NCI-H2081 (cell line): ENCODE measurements around the gene ITPRID1.
A peak's percentile ranks its signal among the peaks of the same experiment; 100 is the strongest.

Experiments used
- DNase-seq, 2 experiments: peaks; one replicate each; lab custom pipeline; 2025; lab: John Stamatoyannopoulos, UW

The ITPRID1 gene

DNA sequence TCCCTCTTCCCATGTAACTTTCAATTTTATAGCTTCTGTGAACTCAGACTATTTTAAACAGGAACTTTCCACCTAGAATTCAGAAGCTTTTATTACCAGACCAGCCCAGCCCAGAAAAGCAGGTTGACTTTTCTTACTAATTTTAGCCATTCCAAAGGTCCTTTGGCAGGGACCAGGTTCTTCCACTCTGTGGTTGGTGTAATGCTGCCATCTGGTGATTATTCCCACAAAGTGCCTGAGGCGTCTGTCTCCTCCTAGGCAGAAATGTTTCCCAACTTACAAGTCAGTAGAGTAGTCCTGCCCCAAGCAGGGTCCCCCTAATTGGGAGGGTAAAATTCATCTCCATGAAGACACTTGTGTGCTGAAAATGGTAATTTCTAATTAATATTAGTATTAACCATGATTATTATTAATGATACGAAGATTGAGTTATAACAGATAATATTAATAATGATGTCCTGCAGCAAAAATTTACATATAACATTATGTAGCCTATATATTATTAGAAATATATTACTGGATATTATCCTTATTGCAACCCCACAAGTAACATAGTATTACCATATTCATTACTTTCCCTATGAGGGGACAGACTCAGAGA, 120.1 kb downstream of the ITPRID1 start:
- peak; percentile 69 to 74 for DNase-seq

DNA sequence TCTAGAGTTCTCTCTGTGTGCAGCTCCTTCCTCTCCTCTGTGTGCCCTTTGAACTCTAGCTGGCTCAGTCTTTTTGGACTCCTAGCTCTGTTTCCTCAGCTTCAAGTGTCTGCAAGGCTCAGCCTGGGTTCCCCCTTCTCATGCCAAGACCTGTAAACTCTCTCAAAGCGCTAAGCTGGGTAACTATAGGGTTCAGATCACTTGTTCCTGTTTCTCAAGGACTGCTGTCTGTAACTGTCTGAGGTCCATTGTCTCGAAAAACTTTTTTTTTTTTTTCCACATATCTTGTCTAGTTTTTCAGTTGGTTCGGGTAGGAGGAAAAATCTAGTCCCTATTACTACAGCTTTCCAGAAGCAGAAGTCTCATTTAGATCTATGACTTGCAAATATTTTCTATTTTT, 126.5 kb downstream of the ITPRID1 start:
- no peak for DNase-seq

DNA sequence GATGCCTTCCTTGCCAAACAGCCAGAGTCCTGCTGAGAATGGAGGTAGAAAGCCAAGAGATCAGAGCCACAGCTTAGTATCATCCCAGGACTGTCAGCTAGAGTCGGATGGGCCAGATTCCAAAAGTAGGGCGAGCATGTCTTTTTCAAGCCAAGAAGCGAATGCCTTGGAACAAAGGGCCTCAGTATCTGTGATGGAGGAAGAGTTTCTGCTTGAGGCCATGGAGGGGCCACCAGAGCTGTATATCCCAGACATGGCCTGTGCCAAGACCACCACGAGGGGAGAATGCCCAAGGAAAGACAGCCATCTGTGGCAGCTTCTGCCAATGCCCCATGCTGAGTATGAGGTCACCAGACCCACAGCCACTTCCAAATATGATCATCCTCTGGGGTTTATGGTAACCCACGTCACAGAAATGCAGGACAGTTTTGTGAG, 128.8 kb downstream of the ITPRID1 start:
- no peak for DNase-seq

DNA sequence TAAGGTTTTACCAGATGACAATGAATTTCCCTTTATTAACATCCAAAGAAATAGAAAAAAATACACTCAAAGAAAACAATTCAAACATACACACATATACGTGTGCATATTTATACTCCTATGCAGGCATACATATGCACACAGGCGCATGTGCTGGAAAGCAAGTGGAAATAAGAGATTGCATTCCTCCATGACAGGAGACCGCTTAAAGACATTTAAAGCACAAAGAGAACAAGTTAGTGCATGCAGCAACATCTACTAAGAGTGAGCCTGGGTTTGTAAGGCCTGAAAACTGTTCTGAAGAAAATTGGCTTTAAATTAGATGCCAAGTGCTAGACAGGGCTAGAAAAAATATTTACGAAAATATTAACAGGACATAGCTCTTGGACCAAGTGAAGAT, 133.1 kb downstream of the ITPRID1 start:
- no peak for DNase-seq

DNA sequence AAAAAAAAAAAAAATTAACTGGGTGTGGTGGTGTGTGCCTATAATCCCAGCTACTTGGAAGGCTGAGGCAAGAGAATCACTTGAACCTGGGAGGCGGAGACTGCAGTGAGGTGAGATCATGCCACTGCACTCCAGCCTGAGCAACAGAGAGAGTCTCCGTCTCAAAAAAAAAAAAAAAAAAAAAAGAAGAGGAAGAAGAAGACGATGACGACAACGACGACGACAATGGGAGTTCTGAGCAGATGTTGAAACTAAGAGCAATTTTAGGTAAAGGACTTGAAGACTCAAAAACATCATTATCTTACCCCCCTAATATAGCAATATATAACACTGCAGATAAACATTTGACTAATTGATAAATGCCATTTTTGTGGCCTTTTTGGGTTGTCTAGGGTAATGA, 133.6 kb downstream of the ITPRID1 start:
- no peak for DNase-seq

DNA sequence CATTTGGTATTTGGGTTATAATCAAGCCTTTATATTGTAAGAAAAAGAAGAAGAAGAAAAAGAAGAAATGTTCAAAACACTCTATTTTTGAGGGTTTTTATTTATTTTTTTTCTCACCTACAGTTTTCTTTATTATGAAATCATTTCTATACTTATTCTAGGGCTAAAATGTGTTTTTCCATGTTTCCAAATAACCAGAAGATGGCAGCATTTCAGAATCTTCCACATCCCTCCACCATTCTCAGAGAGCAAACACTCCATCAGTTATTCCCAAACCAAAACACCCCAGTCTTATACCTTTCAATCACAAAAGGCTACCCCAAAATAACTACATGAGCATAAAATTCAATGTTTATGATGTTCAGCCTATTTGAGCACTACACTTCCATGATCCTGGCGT, 134.4 kb downstream of the ITPRID1 start:
- DNase-seq = peak; percentile 15 to 20

DNA sequence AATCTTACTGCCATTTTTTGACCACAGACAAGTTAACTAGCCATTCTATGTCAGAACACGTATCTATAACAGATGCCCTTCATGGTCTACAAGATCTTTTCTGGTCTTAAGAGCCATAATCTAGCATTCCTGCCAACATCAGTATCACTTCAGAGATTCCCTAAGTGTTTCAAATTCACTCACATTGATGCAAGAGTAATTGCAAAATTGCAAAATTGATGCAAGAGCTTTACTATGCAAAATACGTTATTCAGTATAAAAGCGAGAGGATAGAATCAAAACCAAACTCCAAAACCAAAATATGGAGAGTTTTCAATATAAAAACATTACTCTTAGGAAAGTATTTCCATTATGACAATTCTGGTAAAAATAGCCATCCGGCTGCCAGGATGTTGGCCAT, 135.0 kb downstream of the ITPRID1 start:
- DNase-seq = no peak

DNA sequence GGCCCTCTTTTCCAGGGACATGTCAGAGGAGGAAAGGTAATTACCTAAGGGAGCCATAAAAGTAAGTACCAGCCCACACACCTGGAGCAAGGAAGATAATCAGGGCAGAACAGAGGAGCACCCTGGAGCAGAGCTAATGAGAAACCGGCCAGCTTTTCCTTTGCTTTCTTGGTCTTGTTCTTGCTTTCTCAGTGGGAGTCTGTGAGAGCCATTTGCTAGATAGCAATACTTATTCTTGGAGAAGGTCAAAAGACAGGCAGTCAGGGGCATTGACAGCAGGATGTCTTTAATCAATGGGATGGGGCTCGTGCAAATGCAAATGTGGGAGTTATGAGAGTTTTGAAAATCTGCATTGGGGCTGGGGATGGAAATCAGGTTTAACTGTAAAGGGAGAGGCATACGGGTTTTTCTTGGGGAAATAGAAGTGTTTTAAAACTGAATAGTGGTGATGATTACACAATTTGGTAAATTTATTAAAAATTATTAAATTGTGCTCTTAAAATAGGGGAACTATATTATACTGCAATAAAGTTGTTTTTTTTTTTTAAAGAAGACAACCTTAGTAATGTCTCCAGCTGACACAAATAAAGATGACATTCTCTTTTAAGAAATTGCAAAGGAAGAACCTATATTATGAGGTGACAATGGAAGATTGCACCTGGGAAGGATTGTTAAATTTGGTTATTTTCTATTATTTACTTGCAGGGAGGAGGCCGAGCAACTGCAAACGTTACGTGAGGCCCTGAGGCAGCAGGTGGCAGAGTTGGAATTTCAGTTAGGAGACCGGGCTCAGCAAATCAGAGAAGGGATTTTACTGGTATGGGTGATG, 137.6 kb downstream of the ITPRID1 start:
- no peak for DNase-seq

DNA sequence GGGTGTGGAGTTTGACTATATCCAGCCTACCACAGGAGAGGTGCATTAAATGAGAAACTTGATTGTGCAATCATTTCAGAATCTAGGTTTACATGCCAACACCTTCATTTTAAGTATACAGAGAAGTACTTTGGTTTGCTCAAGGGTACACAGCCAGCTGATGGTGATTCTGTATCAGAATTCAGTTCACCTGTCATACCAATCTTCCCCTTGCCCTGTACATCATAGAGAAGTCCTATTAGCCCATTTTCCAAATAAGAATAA, 138.1 kb downstream of the ITPRID1 start:
- no peak for DNase-seq

DNA sequence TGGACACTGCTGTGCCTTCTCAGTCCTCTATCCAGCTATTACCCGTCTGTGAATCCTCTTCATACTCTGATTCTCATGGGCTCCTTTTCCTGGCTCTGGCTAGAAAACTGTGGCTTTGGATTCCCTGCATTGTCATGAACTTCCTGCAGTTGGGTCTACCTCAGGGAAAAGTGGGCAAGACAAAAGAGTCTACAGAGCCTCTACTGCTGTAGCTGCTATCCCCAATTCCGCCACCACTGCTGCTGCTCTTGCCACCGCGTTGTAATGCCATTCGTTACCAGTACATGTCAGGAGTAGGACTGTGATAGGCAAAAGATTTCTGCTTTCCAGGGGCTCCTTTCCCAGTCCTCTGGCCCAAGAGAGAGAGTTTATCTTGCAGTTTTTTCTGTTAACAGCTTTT, 149.2 kb downstream of the ITPRID1 start:
- DNase-seq = no peak

DNA sequence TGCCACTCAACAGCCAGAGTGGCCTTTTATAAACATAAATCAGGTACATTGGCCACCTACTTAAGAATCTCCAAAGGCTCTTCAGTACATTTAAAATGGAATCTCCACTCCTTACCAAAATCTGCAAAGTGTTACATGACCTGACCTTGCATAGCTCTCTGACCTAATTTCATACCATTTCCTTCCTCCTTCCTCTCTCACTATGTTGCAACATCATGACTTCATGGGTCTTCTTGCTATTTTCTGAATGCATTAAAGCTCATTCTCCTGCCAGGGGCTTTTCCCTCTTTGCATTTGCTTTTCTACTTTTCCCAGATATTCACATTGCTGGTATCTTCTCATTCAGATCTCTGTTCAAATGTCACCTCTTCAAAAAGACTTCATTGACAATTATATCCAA, 151.0 kb downstream of the ITPRID1 start:
- DNase-seq = no peak

DNA sequence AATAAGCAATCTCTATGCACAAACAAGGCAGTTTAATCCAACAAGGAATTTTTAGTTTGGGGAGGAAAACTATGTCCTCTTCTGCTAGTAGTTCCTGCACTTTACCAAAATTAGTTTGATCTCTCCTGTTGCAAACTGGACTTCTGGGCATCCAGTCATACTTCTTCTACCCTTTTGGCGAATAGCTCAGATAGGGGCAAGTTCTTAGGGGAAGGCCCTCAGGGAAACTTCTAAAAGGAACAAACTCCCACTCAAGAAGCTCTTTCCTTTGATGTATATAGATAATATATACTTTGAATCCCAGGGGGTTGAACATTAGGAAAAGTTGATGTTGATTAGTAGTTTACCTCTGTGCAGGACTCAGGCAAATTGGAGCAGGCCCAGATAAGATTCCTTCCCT, 151.7 kb downstream of the ITPRID1 start:
- no peak for DNase-seq

DNA sequence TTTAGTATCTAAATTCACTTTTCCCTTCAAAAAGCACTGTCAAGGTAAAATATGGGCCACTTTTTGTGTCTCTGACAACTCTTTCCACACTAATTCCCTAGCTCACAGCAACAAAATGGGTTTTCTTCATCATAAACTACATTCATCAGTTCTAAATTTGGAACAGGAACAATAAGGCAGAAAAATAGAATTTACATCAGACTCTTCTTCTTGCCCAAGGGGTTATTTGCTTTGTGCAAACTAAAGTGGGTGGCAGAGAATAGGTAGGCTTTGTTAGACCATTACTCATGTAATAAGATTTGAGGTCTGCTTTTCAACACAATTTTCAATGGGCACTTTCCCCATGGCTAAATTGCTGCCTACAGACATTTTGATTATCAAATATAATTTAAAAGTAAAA, 155.6 kb downstream of the ITPRID1 start:
- DNase-seq = no peak

DNA sequence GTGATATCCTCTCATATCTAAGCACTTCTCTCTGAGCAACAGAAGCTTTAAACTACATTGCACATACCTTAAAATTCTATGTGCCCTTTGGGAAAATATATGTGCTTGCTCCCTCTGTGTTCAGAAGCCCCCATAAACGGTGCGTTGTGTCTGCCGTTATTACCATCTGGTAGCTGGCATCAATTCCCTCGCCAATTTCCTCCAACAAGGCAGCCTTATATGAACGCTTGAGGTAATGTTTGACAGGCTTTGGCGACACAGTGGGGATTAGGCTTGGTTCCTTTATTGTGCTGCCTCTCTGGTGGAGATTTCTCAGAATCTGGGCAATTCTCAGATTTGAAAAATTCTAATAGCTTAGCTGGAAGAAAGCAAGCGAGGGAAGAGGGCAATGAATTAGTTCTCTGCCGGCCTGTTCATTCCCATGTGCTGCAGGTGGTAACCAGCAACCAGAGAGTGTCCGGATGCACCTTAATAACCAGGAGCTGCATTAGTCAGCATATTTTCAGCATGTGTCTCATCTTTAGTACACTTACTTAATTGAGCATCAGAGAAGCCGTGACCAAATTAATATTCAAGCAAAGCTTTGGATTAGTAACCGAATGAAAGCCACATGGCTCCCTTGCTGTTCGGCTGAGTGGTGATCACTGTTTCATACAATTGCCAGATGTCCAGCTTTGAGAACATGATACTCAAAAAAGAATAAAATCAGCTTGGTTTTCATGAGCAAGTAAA, 165.8 kb downstream of the ITPRID1 start:
- DNase-seq = peak in 1 of 2 experiments; percentile 29

DNA sequence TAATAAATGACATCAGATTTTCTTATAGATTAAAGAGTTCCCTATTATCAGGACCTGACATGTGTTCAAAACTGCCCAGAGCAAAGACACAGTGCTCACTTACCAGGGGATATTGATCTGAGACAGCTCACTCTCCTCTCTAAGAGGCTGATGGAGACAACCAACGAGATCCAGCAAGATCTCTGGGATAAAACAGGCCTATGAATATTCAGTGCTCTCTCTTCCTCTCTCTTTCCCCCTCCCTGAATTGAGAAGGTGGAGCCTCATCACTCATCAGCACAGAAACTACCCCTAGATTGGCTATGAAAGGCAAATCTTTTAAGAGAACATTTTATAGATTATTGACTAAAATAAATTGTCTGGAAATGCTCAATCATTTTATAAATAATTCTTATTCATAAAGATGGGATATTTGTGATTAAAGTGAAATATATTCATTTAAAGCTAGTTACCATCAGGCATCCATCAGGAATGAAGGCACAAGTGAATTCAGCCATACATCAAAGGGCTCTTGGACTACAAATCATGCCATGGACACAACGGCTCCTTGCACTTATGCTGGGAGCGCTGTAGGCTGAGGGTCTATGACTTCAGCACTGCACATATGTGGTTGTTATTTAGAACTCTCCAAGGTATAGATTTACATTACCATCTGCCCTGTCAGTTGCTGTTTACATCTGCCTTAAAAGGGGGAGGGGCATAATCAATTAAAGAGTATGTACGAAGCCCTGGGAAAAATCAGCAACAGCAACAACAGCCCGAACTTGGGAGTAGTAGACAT, 169.7 kb downstream of the ITPRID1 start:
- no peak for DNase-seq

DNA sequence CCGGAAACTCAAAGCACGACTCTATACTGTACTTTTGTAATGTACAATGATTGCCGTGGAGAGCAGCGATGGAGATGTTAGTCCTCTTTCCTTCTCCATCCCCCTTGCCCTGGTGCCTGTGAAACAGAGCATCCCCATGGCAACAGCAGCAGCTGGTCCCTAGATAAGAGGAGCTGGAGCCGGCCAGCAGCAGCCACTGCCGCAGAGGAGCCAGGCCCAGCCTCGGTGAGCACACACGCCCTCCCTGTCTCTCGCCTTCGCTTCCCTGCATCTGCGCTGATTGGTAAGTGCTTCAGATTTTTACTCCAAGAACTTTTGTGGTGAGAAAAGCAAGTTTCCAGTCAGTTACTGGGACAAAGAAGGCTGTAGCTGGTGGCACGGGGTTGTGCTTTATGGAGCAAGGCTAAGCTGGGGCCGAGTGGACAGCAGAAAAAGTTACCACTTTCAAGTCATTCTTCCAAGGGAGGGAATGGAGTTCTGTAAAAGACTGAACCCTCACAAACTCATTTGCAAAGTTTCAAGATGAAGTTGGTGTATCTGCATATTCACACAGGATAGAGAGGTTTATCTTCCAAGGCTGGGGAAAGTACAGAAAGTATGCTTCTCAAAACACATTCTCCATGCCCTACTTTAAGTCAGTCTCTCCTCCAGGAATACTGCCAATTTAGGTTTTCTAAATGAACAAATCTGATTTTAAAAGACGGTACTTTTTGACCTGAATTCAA, 173.3 kb downstream of the ITPRID1 start, which contains the start of gene PPP1R17:
PPP1R17 (plus strand) TSS at position 192 of the 725 bp plus-strand sequence. CDS start 5,227 bp downstream, outside the sequence.
- no peak for DNase-seq

DNA sequence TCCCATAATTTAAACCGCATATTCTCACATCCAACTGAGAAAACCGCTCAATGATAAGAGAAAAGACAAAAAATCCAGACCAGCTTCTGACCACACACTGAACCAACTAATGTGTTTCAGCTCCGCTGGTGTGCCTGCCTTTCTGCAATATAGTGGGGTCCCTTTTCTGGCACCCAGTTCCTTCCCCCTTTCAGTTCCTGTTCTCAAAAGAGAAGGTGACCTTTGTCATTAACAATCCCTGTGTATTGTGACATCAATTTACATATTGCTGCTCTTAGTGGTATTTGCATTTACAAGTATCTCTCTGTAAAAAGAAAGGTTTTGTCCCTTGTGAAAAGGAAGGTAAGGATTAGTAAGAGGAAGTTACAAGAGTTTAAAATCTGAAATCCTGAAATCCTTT, 174.5 kb downstream of the ITPRID1 start:
- DNase-seq = no peak

DNA sequence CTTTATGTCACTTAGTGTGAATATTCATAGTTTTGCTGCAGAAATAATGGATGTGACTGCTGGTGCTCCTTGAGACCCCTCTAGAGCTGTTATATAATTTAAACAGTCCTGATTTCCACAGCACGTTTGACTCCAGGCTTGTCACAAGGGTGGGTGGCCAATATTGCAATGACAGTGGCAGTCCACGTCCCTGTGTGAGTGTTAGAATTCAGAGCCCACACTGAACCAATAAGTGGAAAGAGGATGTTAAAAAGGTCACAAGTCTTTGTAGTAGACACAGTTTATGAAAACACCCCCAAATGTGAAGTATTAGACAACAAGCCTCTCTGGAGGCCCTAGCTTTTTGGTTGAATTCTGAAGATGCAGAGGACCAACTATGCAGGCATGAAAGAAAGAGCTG, 175.1 kb downstream of the ITPRID1 start:
- no peak for DNase-seq

DNA sequence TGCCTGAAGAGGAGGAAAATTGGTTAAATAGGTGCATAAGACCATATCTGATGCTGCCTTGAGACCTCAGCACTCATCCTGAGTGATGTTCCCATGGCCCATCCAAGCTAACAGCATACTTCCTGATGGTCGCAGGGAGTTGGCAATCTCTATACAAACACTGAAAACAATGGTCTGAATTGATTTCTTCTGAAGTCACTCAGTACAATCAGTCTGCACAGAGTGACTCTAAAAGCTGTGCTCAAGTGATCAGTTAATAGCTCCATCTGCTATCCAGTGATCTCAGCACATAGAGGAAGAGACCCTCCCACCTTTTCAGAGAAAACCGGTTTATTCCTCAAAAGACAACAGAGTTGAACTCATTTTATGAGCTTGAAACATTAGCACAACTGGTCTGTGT, 177.0 kb downstream of the ITPRID1 start:
- no peak for DNase-seq

DNA sequence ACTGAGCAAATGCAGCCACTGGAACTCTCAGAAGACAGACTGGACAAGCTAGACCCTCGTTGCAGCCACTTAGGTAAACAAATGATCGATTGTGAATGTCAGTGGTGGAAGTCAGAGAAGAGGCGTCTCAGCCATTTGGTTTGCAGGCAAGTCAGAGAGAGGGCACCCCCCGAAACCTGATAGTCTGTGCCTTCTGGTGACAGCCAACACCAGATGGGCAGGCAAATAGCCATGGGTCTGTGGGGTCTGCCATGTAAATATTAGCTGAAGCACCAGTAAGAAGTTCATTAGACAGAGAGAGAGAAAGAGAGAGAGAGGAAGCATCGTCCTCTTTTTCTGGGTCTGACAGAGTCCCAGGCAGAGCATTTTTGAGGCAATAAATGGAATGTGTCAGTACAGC, 178.6 kb downstream of the ITPRID1 start:
- no peak for DNase-seq

DNA sequence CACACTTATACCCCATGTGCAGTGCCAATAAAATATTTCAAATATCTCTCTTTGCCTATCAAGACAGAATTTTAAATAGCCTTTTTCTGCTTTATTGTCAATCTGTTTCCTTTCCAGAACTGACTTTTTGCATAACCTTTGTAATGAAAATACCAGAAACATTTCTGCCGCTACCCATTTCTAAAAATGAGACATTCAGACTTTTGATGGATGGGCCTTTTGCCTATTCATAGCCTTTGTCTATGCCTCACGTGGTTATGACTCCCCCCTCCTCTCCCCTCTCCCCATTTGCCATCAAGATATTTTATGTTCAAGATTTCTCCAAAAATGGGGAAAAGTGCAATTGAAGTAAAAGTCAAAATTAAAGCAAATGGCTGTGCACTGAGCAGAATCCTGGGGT, 179.0 kb downstream of the ITPRID1 start:
- no peak for DNase-seq
